Stomach (tissue), 4 donors: ENCODE measurements around the gene DNAJC22.

Source experiments
- CTCF ChIP-seq, 7 experiments: fragments of 450-650 bp in 4 of 7; fragments of 200-600 bp in 3 of 7; sonication (generic) in 3 of 7; IDR thresholded peaks; one replicate each; pipeline ENCODE4 v1.5.1; 2016 to 2019; ENCODE audit warnings: antibody characterized with exemption in 7 of 7, control low read depth in 2 of 7, mild to moderate bottlenecking in 1 of 7
- EP300 ChIP-seq: sonication (generic); formaldehyde crosslinking; IDR thresholded peaks from one replicate; pipeline ENCODE4 v1.6.1; 2017; ENCODE audit warnings: antibody characterized with exemption
- POLR2A ChIP-seq, 4 donors: fragments of 450-650 bp; IDR thresholded peaks; one replicate each; pipeline ENCODE4 v1.6.1; 2016; ENCODE audit warnings: antibody characterized with exemption in 4 of 4, control low read depth in 2 of 4, mild to moderate bottlenecking in 1 of 4, moderate library complexity in 1 of 4
- POLR2AphosphoS5 ChIP-seq, 3 donors: sonication (generic); formaldehyde crosslinking; IDR thresholded peaks; one replicate each; pipeline ENCODE4 v1.6.1; 2016; ENCODE audit warnings: antibody characterized with exemption in 3 of 3

- no peak for TF ChIP-seq CTCF (IDR thresholded peaks at IDR 0.05)
- no peak for TF ChIP-seq POLR2AphosphoS5 (IDR thresholded peaks at IDR 0.05)
- no peak for TF ChIP-seq POLR2A (IDR thresholded peaks at IDR 0.05)
- TF ChIP-seq EP300: no peak
Observed at GRCh38 chr12:49322367-49322707, 24.4 kb upstream of the DNAJC22 start.
